NCI-H1048 (cell line): ENCODE results near the gene ITSN2.

Experiments
- DNase-seq: peaks from one replicate; lab custom pipeline; 2025; lab: John Stamatoyannopoulos, UW

Gene ITSN2

GRCh38 chr2:24334245-24334633 is 26.1 kb downstream of the ITSN2 start:
- no peak for DNase-seq

GRCh38 chr2:24332791-24333540 is 27.4 kb downstream of the ITSN2 start:
- no peak for DNase-seq

DNA sequence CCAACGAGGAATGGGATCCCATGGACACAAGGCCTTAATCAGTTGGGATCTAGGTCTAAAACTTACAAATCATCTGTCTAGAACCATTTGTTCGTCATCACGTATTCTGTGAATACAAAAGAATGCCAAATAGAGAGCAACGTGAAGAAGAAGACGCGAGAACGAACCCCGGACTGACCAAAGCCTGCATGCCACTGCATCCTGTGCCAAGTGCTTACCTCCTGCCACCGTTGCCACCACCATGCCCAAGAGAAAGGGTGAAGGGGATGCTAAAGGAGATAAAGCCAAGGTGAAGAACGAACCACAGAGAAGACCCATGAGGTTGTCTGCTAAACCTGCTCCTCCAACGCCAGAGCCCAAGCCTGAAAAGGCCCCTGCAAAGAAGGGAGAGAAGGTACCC is 30.2 kb downstream of the ITSN2 start:
- no peak for DNase-seq

DNA sequence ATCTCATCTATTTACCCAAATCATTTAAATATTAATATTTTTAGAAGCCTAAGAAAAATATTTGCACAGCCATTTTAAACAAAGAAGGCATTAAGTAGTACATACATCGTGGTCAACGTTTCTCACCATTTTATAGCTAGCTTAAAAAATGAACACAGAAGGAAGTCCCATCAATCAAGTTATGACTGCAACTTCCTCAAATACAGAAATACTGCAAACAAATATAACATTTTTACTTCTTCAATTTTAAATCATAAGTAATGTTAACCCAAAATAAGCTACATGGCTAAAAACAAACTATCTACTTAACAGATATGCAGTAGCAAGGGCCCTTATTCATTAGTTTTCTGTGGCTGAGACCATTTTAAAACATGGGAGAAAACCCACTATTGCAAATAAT is 30.6 kb downstream of the ITSN2 start:
- DNase-seq: no peak

GRCh38 chr2:24328010-24328409 is 32.3 kb downstream of the ITSN2 start:
- DNase-seq: no peak

DNA sequence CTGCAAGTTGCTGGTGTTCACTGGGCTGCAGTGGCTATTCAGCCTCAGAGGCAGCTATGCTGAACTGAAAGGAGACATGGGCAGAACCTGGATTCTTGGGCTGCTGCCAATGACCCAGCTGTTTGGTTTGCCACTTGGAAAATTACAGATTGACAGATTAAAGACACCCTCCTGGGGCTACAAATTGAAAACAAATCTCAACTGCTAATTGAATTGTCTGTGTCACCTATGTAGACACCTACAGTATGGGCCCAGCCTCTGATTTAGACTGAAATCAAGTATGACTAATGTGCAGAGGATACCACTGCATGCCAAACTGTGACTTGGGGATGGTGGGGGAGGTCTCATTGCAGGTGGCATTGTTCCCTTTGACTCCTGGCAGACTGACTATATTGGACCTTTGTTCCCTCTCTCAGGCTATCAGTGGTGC is 42.8 kb downstream of the ITSN2 start:
- DNase-seq: no peak

DNA sequence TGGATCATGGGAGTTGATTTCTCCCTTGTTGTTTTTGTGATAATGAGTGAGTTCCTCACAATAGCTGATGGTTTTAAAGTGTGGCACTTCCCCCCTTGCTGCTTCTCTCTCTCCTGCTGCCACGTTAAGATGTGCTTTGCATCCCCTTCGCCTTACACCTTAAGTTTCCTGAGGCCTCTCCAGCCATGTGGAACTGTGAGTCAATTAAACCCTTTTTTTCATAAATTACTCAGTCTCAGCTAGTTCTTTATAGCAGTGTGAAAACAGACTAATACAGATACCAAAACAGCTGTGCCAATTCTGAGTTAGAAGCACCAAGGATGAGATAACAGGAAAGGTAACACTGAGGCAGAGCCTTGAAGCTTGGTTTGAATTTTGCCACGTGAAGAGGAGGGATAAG is 44.7 kb downstream of the ITSN2 start:
- no peak for DNase-seq

- DNase-seq: no peak
These were observed 46.3 kb downstream of the ITSN2 start for GRCh38 chr2:24313744-24314632.

GRCh38 chr2:24307961-24308360 is 52.4 kb downstream of the ITSN2 start:
- DNase-seq: no peak

DNA sequence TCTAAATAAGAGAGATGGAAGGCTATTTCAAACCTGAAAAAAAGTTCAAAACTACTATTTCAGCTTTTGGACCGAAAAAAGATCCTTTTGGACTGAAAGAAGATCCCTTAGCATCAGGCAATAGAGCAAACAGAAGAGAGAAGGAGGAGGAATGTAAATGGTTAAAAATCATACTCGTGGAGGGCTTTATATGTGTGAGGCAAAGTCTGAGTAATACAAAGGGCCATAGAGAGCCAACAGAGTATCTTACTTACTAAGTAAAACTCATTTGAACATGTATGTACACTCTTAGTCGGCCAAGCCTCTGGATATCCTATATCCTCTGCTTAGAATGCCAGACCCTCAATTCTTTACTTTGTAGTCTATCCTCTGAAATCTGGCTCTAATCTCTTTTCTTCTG is 55.7 kb downstream of the ITSN2 start:
- no peak for DNase-seq

DNA sequence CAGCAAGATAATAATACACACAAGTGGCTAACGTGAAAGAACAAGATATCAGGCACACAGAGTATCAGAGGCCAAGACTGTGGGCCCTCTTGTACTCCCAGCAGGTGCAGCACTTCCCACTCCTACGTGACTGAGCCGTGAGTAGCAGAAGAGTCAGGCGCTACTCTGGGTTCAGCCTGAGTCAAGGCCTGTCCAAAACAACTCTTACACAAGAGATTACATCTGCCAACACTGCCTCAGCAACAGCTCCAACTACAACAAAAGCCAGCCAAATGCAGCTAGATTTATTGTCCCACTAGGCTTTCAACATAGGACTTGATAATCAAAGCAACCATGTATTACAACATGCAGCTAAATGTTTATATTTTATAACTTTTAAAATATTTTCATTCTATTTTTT is 56.2 kb downstream of the ITSN2 start:
- DNase-seq: no peak

DNA sequence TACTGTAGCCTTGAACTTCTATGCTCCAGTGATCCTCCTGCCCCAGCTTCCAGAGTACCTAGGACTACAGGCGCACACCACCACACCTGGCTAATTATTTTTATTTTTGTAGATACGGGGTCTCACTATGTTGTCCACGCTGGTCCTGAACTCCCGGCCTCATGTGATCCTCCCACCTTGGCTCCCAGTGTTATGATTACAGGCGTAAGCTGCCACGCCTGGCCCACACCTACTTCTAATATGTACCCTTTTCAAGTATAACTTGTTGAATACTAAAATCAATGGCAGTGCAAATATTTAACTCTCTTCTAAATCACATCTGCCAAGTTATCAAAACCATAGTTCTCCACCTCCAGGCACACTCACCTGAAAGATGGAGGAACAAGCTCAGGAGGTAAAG is 58.7 kb downstream of the ITSN2 start:
- no peak for DNase-seq

DNA sequence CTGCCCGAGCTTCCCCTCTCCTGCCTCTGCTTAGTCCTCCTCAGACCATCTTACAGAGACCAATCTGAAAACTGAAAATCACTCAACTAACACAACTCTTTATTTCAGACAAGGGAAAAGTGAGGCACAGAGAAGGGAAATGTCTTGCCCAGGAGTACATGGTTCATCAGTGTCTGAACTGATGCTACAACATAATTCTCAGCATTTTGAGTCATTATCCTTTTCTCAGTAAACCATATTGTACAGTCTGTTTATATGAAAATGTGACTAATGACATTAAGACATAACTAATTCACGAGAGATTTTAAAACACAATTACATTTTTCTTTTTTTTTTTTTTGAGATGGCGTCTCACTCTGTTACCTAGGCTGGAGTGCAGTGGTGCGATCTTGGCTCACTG is 62.7 kb downstream of the ITSN2 start:
- no peak for DNase-seq

DNA sequence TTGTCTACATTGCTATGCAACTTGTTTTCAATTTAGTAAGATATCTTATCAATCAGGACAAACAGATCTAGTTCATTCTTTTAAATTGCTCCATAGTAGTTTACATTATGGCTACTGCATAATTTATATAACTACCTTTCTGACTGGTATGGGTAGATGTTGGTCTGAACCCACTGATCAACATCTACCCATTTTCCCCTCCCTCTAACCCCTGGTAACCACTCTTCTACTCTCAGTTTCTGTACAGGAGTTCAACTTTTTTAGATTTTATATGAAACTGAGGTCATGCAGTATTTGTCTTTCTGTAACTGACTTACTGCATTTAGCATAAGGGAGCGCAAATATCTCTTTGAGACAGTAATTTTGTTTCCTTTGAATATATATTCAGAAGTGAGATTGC is 73.2 kb downstream of the ITSN2 start:
- no peak for DNase-seq

- no peak for DNase-seq
These were observed 74.7 kb downstream of the ITSN2 start for GRCh38 chr2:24285484-24286152.

GRCh38 chr2:24280645-24281044 is 79.7 kb downstream of the ITSN2 start:
- no peak for DNase-seq

- no peak for DNase-seq
These were observed 80.2 kb downstream of the ITSN2 start for GRCh38 chr2:24280161-24280560.

GRCh38 chr2:24276349-24276899 is 83.9 kb downstream of the ITSN2 start:
- no peak for DNase-seq

- DNase-seq: no peak
These were observed 85.5 kb downstream of the ITSN2 start for GRCh38 chr2:24274809-24275208.

- no peak for DNase-seq
These were observed 86.7 kb downstream of the ITSN2 start for GRCh38 chr2:24273598-24273997.

DNA sequence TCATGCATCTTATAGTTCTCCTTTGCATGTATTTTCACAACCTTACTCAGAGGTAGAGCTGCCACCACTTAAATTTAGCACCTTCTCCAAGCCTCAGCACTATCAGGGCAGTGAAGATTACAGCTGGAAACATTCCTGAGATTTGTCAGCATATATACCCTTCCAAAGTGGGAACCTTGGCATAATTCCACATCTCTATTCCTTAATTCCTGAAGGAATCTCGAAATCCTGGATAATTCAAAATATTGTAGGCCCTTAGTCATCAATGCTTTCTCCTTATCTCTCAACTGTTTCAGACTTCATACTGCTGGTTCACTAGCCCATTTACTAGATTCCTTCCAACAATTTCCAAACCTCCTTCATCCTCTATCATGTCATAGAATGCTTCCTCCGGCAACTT is 87.4 kb downstream of the ITSN2 start:
- DNase-seq: no peak

DNA sequence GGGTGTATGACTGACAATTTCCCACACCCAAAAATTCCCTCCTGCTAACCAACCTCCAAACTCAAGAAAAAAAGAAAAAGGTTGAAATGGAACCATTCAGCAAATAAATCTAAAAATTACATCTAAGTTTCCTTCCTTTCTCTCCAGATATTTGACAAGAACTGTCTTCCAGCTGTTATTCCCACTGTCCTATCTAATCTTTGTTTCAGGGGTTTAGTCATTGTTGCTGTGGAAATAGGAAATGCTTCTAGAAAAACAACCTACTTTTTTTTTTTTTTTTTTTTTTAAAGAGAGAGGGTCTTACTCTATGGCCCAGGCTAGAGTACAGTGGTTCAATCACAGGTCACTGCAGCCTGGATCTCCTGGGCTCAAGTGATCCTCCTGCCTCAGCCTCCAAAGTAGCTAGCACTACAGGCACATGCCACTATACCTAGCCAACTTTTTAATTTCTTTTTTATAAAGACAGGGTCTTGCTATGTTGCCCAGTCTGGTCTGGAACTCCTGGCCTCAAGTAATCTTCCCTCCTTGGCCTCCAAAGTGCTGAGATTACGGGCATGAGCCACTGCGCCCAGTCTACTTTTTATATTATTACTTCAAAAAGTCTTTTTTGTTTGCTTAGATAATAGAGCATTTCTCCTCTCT is 88.1 kb downstream of the ITSN2 start:
- DNase-seq: no peak
